H1 (cell line): ENCODE measurements around the gene MS4A8. TPM values are rescaled to one million over a fixed set of nuclear protein-coding genes. Genes with fewer than 3 reads are reported as not detected.

Experiments
- CTCF ChIA-PET: fragments of 300-600 bp; sonication (Branson Sonifier 250); formaldehyde crosslinking; loops from one replicate; lab custom pipeline; 2021; ENCODE audit not compliant: partially characterized antibody; lab: Charles Lee
- POLR2A ChIA-PET: fragments of 300-600 bp; sonication (Branson Sonifier 250); formaldehyde crosslinking; loops from one replicate; lab custom pipeline; 2021; ENCODE audit warnings: inconsistent platforms; ENCODE audit not compliant: partially characterized antibody; lab: Charles Lee
- DNase-seq, 2 experiments: peaks; one replicate each; pipeline versions ENCODE4 v3.0.0 to v3.0.0-alpha.2; 2010 to 2022; ENCODE audit warnings: low spot score in 2 of 2, low read depth in 1 of 2, mixed read lengths in 1 of 2
- FAIRE-seq: peaks from 2 replicates; lab custom pipeline; 2011; peaks lifted over from hg19 to GRCh38; lab: Jason Lieb, UNC
- H2AFZ ChIP-seq: 2 replicates; pipeline ENCODE4 v1.8.1; 2012; ENCODE audit warnings: low read length, inconsistent platforms
- H2AK5ac ChIP-seq: 2 replicates; pipeline ENCODE4 v1.6.1; 2013; ENCODE audit warnings: low read depth, low read length
- H2BK120ac ChIP-seq: replicated peaks from 2 replicates; pipeline ENCODE3; 2013; ENCODE audit warnings: low read depth, low read length, inconsistent platforms
- H2BK12ac ChIP-seq: 2 replicates; pipeline ENCODE4 v1.6.1; 2013; ENCODE audit warnings: low read depth, low read length
- H2BK15ac ChIP-seq: 2 replicates; pipeline ENCODE4 v1.6.1; 2013; ENCODE audit warnings: low read length
- H2BK20ac ChIP-seq: 2 replicates; pipeline ENCODE4 v1.6.1; 2013; ENCODE audit warnings: low read length
- H2BK5ac ChIP-seq: 2 replicates; pipeline ENCODE4 v1.6.1; 2013; ENCODE audit warnings: low read depth, low read length
- H3K14ac ChIP-seq: 2 replicates; pipeline ENCODE4 v1.6.1; 2013; ENCODE audit warnings: inconsistent platforms; ENCODE audit not compliant: insufficient read length
- H3K18ac ChIP-seq: 2 replicates; pipeline ENCODE4 v1.6.1; 2013; ENCODE audit warnings: low read length; ENCODE audit errors: extremely low read depth
- H3K23ac ChIP-seq: 2 replicates; pipeline ENCODE4 v1.6.1; 2013; ENCODE audit warnings: inconsistent platforms; ENCODE audit not compliant: insufficient read length
- H3K23me2 ChIP-seq: 2 replicates; pipeline ENCODE4 v1.6.1; 2013; ENCODE audit warnings: low read depth, low read length
- H3K27ac ChIP-seq: 2 replicates; pipeline ENCODE4 v1.6.1; 2011; ENCODE audit warnings: low read depth, low read length, inconsistent platforms
- H3K27me3 ChIP-seq, 4 experiments: replicated peaks in 1 of 4; 1 replicate in 1 of 4; 2 replicates in 3 of 4; pipeline versions ENCODE4 v1.6.1 to v1.8.1; 2011 to 2013; ENCODE audit warnings: low read length in 3 of 4, mild to moderate bottlenecking in 3 of 4, inconsistent platforms in 2 of 4, mixed read lengths in 2 of 4, moderate library complexity in 1 of 4; ENCODE audit not compliant: control insufficient read depth in 3 of 4, insufficient read depth in 3 of 4; ENCODE audit errors: extremely low read depth in 1 of 4
- H3K36me3 ChIP-seq, 4 experiments: 2 replicates each; pipeline versions ENCODE4 v1.6.1 to v1.8.1; 2011 to 2013; ENCODE audit warnings: mild to moderate bottlenecking in 4 of 4, low read length in 3 of 4, moderate library complexity in 2 of 4, control low read depth in 1 of 4, inconsistent platforms in 1 of 4; ENCODE audit not compliant: insufficient read depth in 4 of 4, control insufficient read depth in 2 of 4
- H3K4ac ChIP-seq: replicated peaks from 2 replicates; pipeline ENCODE3; 2013; ENCODE audit warnings: low read length, low read depth, mixed read lengths, inconsistent platforms; ENCODE audit not compliant: insufficient read length
- H3K4me1 ChIP-seq, 4 experiments: replicated peaks in 1 of 4; 1 replicate in 1 of 4; 2 replicates in 3 of 4; pipeline versions ENCODE4 v1.6.1 to v1.8.1; 2011 to 2013; ENCODE audit warnings: low read length in 3 of 4, inconsistent platforms in 2 of 4, mixed read lengths in 1 of 4; ENCODE audit not compliant: insufficient read depth in 4 of 4, control insufficient read depth in 3 of 4
- H3K4me2 ChIP-seq, 2 experiments: 2 replicates each; pipeline versions ENCODE4 v1.6.1 to v1.8.1; 2011 to 2013; ENCODE audit warnings: low read depth in 2 of 2, low read length in 2 of 2, control low read depth in 1 of 2, inconsistent platforms in 1 of 2, mild to moderate bottlenecking in 1 of 2; ENCODE audit not compliant: insufficient read depth in 1 of 2
- H3K4me3 ChIP-seq, 4 experiments: fragments of 200-600, 300-600 bp in 1 of 4; sonication (generic), shearing (Covaris generic), sonication (Bioruptor Twin) in 1 of 4; 2 replicates each; pipeline versions ENCODE4 v1.5.1 to v1.8.1; 2011 to 2016; ENCODE audit warnings: low read length in 4 of 4, low read depth in 3 of 4, control low read depth in 2 of 4, inconsistent platforms in 2 of 4, mild to moderate bottlenecking in 2 of 4, mixed read lengths in 1 of 4, moderate library complexity in 1 of 4; ENCODE audit not compliant: insufficient read depth in 2 of 4; ENCODE audit errors: extremely low read depth in 1 of 4
- H3K56ac ChIP-seq: replicated peaks from 2 replicates; pipeline ENCODE3; 2013; ENCODE audit warnings: low read depth, mild to moderate bottlenecking, mixed read lengths, low read length, inconsistent platforms; ENCODE audit not compliant: insufficient read length
- H3K79me1 ChIP-seq: 2 replicates; pipeline ENCODE4 v1.6.1; 2013; ENCODE audit warnings: low read depth, low read length, control low read depth
- H3K79me2 ChIP-seq, 2 experiments: 2 replicates each; pipeline versions ENCODE4 v1.6.1 to v1.8.1; 2012 to 2013; ENCODE audit warnings: low read length in 2 of 2, mild to moderate bottlenecking in 2 of 2, inconsistent platforms in 1 of 2; ENCODE audit not compliant: insufficient read depth in 2 of 2, control insufficient read depth in 1 of 2
- H3K9ac ChIP-seq, 4 experiments: replicated peaks in 1 of 4; 1 replicate in 1 of 4; 2 replicates in 3 of 4; pipeline versions ENCODE4 v1.6.1 to v1.8.1; 2011 to 2013; ENCODE audit warnings: low read depth in 3 of 4, low read length in 3 of 4, control low read depth in 2 of 4, mild to moderate bottlenecking in 2 of 4, moderate library complexity in 2 of 4, inconsistent platforms in 1 of 4; ENCODE audit errors: extremely low read depth in 1 of 4
- H3K9me3 ChIP-seq, 2 experiments: 2 replicates each; pipeline versions ENCODE4 v1.6.1 to v1.8.1; 2012 to 2013; ENCODE audit warnings: mild to moderate bottlenecking in 2 of 2, moderate library complexity in 2 of 2, control low read depth in 1 of 2, inconsistent platforms in 1 of 2, low read depth in 1 of 2, low read length in 1 of 2, mixed read lengths in 1 of 2; ENCODE audit not compliant: insufficient read depth in 2 of 2
- H4K20me1 ChIP-seq, 2 experiments: replicated peaks in 1 of 2; 2 replicates each; pipeline versions ENCODE3 to v1.8.1; 2011 to 2013; ENCODE audit warnings: inconsistent platforms in 2 of 2, low read length in 2 of 2, mild to moderate bottlenecking in 1 of 2; ENCODE audit not compliant: insufficient read depth in 2 of 2, control insufficient read depth in 1 of 2
- H4K5ac ChIP-seq: 2 replicates; pipeline ENCODE4 v1.6.1; 2013; ENCODE audit warnings: low read length, low read depth, mixed read lengths, inconsistent platforms; ENCODE audit not compliant: insufficient read length
- H4K8ac ChIP-seq: 2 replicates; pipeline ENCODE4 v1.8.0; 2013; ENCODE audit warnings: mild to moderate bottlenecking, moderate library complexity, low read length, inconsistent platforms; ENCODE audit not compliant: insufficient read depth; ENCODE audit errors: extremely low read depth
- H4K91ac ChIP-seq: replicated peaks from 2 replicates; pipeline ENCODE3; 2013; ENCODE audit warnings: low read length, mixed read lengths, inconsistent platforms; ENCODE audit not compliant: insufficient read length
- CBX8 ChIP-seq: fragments of 300-800, 300-1000 bp; sonication (generic); IDR thresholded peaks from 2 replicates; pipeline ENCODE4 v1.7.1; 2016; ENCODE audit warnings: low read depth, low read length, borderline replicate concordance
- CTCF ChIP-seq, 3 experiments: IDR thresholded peaks; 1 replicate in 2 of 3; 2 replicates in 1 of 3; pipeline versions ENCODE4 v1.5.1 to v1.6.1; 2011; ENCODE audit warnings: low read length in 3 of 3, mild to moderate bottlenecking in 3 of 3, inconsistent platforms in 2 of 3, low read depth in 1 of 3, moderate library complexity in 1 of 3; ENCODE audit not compliant: insufficient read depth in 1 of 3; ENCODE audit errors: control extremely low read depth in 1 of 3
- MAFK ChIP-seq: IDR thresholded peaks from 2 replicates; pipeline ENCODE4 v1.6.1; 2012; ENCODE audit warnings: low read depth, mild to moderate bottlenecking, improper control_type of control experiment, low read length
- RAD21 ChIP-seq, 2 experiments: IDR thresholded peaks in 1 of 2; conservative IDR thresholded peaks in 1 of 2; 2 replicates each; pipeline ENCODE4 v1.6.1; 2011; ENCODE audit warnings: low read depth in 2 of 2, low read length in 2 of 2, improper control_type of control experiment in 1 of 2, inconsistent platforms in 1 of 2, mild to moderate bottlenecking in 1 of 2, moderate library complexity in 1 of 2
- WGBS, 2 experiments: shearing (Covaris generic) in 1 of 2; methylation state at CpG; one replicate each; pipeline versions ENCODE4 v1.1.6 to v1.1.7; 2013 to 2015; ENCODE audit warnings: low lambda C conversion rate in 2 of 2, mixed read lengths in 2 of 2, inconsistent platforms in 1 of 2, low coverage in 1 of 2, missing lambda C conversion rate in 1 of 2; ENCODE audit not compliant: insufficient replicate concordance in 2 of 2, insufficient coverage in 1 of 2, insufficient read length in 1 of 2; ENCODE audit errors: extremely low coverage in 1 of 2, missing lambda C conversion rate in 1 of 2; 5-methylcytosine and 5-hydroxymethylcytosine counted together
- polyA plus RNA-seq, 7 experiments: library from polyadenylated mRNA; depleted of rRNA in 3 of 7; stranded (reverse) in 5 of 7; unstranded in 2 of 7; fragments of >200 nt in 5 of 7; fragments of 200-250 nt in 2 of 7; gene quantifications; 1 replicate in 5 of 7; 2 replicates in 1 of 7; 4 replicates in 1 of 7; pipeline versions ENCODE4 v1.2.1 to v1.2.3, GENCODE V29; 2011 to 2013; ENCODE audit warnings: missing spikeins in 2 of 7, mixed read lengths in 2 of 7
- total RNA-seq: library from RNA; stranded (reverse); fragmentation: NEBNext Ultra II Directional; extraction: Animal tissue kit (Norgen Biotek cat#: 25700); gene quantifications from 2 replicates; pipeline ENCODE4 v1.2.1, GENCODE V29; 2021

Gene MS4A8
- total and polyA plus RNA-seq, 2 of the 8 experiments (the other 6 are each of a cell fraction or from before 2014, with no cell fraction given), result not detected

DNA sequence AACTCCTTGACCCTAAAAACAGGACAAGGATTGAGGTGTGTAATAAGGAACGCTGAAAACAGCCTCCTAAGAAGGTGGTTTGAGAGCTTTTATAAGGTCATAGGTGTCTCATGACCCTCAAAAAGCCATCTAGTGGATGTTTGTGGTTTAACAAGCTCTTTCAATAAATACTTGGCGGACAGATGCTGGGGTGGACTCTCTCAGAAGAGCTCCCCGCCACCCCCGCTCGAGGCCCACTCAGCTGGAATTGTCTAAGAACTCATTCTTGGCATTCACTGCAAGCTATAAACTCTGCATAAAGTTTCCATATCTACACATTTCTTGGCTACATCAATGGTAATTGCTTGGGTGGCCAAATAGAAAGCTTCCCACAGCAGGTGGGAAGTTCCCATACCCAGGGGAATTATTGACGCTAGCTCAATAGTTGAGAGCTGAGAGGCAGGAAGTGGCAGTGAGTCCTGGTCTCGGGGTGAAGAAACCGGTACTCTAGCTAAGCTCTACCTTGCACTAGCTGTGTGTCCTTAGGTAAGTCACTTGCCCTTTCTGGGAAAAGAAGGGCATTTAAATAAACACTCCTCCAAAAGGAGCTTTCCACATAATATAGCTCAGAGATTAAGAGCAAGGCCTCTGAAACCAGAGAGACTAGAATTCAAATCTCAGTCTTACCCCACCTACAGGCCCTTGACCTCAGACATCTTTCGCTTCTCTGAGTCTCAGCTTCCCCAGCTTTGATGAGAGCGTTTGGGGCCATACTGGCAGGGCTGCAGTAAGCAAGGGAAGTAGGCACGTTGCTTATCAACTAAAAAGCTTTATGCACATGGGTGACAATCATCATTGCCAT, 63.7 kb downstream of the MS4A8 start:
- Histone ChIP-seq H3K4ac (no peak overlapping the region), H2BK120ac (no peak overlapping the region), H4K20me1 (no peaks in the 10 kb centered on the region), H3K36me3 (no peaks in the 10 kb centered on the region), H3K4me2 (no peak overlapping the region; a peak in 1 of 4 replicates), H2BK5ac (no peak overlapping the region), H2BK12ac (no peak overlapping the region), H2AFZ (peak overlapping the region; percentile 89; the same call in 1 of the 2 replicates), H3K14ac (no peak overlapping the region), H4K5ac (no peak overlapping the region), H3K79me1 (no peaks in the 10 kb centered on the region), H3K9me3 (no peaks in the 10 kb centered on the region; a peak in 1 of 4 replicates), H2AK5ac (no peak overlapping the region), H2BK20ac (no peak overlapping the region), H4K8ac (no peak overlapping the region)
- peak; percentile 68 for FAIRE-seq
- ChIA-PET POLR2A (no interaction called here), CTCF (interaction anchor here (0.5 to 8.3 kb wide), 50 partner anchors 9 to 945 kb away, joined by 3 to 145 read pairs (median 4); partner anchors contain the start of genes MS4A10, MS4A18, MS4A8 and ZP1)
- DNase-seq, result no peak
- TF ChIP-seq CTCF (IDR thresholded peaks at IDR 0.05; ENCODE audit: control extremely low read depth in 1 of 3, insufficient read depth in 1 of 3, low read depth in 1 of 3, low read length in 3 of 3) (peak in 2 of 3 experiments; percentile 47 to 58; a peak in 2 of 4 replicates), RAD21 (IDR thresholded peaks at IDR 0.05 in 1 of 2, conservative IDR thresholded peaks at IDR 0.05 in 1 of 2; ENCODE audit: low read depth in 2 of 2, low read length in 2 of 2) (peak; percentile 40 to 48), MAFK (no peak), CBX8 (no peak)
- TF ChIP-seq, all 59 proteins: peak for 2
- Histone ChIP-seq H3K27ac (no peak overlapping the region), H3K18ac (no peak overlapping the region), H3K9ac (no peak overlapping the region), H3K56ac (no peak overlapping the region), H3K23ac (no peak overlapping the region), H2BK15ac (no peak overlapping the region), H3K4me3 (no peak overlapping the region), H3K79me2 (no peaks in the 10 kb centered on the region), H3K4me1 (peaks cover 0 to 1% (median 0%) of the 10 kb centered on the region in 4 experiments; a peak in 1 of 7 replicates), H4K91ac (no peak overlapping the region), H3K27me3 (peaks cover 0 to 6% (median 3%) of the 10 kb centered on the region in 4 experiments; a peak in 3 of 7 replicates), H3K23me2 (no peaks in the 10 kb centered on the region)
- 74% methylated on average over 11 of the region's 11 CpGs; no CpG with 5 or more reads in 1 of the 2 experiments for WGBS, 2 experiments
